CD4-positive, alpha-beta T cell treated with Interleukin-6 for 4 hours (primary cell): ENCODE results near the gene NTRK2.
"Not testable (repeated sequence)": the region's sequence is repeated elsewhere in the genome, so short reads cannot be mapped to it uniquely, and the experiment has no call there.

Source experiments
- DNase-seq: peaks from one replicate; pipeline ENCODE4 v3.0.0-alpha.2; 2020; ENCODE audit warnings: mixed read lengths

The NTRK2 gene

GRCh38 chr9:84858364-84858763 lies 188.8 kb downstream of the NTRK2 start:
- no peak for DNase-seq

- DNase-seq, result no peak
Observed at GRCh38 chr9:84860249-84861115, 191.0 kb downstream of the NTRK2 start.

DNA sequence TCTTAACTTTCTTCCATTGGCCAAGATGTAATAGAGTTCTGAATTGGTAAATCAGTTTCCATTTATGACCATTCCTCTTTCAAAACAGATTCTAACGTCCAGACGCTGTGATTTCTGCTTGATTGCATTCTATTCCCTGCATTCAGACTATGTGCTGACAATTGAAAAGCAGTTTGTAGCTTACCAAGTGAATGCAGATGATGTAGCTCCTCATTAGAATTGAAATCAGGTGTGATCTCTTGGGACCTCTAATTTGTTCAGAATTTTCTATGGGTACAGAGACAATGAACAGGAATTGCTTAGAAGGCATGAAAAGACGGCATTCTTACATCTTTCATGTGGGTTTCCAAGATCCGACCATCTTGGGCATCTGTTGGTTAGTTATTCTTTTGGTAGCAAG lies 191.9 kb downstream of the NTRK2 start:
- no peak for DNase-seq

- no peak for DNase-seq
Observed at GRCh38 chr9:84862308-84862707, 192.8 kb downstream of the NTRK2 start.

GRCh38 chr9:84862810-84863287 lies 193.3 kb downstream of the NTRK2 start:
- no peak for DNase-seq

- no peak for DNase-seq
Observed at GRCh38 chr9:84863372-84863771, 193.8 kb downstream of the NTRK2 start.

DNA sequence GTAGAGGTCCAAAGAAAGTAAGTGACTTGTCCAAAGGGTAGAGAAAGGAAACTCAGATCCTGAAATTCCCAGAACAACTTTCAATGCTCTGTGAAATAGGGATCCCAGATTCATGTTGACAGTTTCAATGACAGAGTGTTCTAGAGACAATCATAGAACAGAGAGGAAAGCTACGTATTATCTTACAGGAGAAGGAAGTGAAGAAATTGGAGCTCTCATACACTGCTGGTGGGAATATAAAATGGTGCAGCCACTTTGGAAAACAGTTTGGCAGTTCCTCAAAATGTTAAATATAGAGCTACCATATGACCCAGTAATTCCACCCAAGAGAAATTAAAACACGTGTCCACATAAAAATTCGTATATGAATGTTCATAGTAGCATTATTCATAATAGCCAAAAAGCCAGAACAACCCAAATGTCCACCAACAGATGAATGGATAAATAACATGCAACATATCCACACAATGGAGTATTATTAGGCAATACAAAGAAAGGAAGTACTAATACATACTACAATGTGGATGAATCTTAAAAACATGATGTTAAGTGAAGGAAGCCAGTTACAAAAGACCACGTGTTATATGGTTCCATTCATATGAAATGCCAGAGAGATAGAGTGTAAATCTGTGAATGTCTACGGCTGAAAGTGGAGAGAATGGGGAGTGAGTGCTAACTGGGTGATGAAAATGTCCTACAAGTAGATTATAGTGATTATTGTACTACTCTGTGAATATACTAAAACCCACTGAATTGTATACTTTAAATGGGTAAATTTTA lies 197.1 kb downstream of the NTRK2 start:
- no peak for DNase-seq

DNA sequence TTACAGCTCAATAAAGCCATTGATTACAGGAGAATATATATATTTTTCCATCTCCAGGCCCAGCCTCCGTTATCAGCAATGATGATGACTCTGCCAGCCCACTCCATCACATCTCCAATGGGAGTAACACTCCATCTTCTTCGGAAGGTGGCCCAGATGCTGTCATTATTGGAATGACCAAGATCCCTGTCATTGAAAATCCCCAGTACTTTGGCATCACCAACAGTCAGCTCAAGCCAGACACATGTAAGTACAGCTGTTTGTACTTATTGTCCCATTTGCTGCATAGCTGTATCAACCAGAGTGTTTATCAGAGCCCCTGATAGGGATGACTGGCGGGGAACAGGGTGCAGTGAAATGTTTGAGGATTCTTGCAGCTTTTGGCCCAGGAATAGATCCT lies 197.7 kb downstream of the NTRK2 start:
- no peak for DNase-seq

DNA sequence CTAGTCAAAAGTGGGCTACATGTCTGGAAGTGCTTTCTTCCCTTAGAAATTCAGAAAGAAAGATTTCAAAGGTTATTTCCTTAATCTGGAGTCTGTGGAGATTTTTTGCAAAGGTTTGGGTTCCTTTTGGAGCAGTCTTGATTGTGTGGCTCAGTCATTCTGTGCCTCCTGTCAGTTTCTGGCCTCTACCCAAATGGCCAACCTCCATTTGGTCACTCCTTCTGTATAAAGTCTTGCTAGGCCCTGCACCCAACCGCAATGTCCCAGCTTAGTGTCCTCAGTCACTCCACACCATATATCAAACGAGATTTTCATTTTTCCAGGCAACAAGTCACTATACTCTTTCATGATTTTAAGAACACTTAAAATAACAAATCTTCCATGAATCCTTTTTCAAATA lies 199.6 kb downstream of the NTRK2 start:
- no peak for DNase-seq

DNA sequence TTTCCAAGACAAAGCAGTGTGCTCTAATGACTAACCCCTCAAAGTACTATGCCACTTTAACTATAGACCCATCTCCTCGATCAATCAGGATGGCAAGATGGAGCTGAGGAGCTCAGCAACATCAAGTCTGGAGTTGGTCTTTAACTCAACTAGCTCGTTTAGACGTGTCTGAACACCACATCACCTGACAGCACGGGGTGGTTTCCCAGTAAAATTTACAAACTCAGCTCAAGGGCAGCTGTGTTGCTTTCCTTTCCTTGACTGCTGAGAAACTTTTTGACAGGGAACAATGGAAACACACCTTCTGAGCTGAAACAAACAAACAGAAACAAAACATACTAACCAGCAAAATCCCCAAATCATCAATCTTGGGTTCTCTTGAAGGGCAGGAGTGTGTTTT lies 202.5 kb downstream of the NTRK2 start:
- no peak for DNase-seq

GRCh38 chr9:84874022-84874421 lies 204.5 kb downstream of the NTRK2 start:
- no peak for DNase-seq

DNA sequence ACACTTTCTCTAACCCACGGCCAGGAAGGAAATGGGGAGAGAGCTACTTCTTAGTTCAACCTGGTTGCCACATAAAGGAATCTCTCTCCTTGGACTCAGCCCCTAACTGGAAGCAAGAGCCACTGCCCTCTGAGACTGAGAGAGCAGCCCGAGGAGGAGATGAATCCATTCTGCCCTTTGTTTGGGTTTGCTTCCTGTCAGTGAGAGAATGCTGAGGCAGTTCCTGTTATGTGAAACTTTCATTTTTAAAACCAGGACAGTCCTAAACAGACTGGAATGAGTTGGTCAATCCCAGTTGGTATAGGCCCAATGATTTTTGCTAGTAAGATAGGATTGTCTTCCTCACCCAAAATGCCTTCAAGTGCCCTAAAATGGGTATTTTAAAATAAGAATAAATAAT lies 205.1 kb downstream of the NTRK2 start:
- no peak for DNase-seq

GRCh38 chr9:84875193-84875592 lies 205.7 kb downstream of the NTRK2 start:
- DNase-seq, result no peak

DNA sequence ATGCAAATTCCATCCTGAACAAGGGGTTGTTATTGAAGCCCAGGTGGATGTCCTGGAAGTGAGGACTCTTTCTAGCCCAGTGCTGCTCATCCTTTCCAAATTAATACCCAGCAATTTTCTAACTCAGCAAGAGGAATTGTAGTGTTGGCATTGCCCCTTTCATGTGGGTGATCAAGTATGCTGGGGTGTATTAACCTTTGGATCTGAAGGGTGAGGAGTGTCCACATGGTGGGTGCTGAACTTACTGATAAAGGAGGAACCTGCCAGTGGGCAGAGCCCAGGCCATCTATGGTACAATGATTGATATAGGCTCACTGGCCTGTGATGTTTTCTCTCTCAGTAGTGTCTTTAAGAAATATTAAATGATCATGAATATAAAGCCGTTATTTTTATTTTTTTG lies 210.1 kb downstream of the NTRK2 start:
- DNase-seq, result no peak

DNA sequence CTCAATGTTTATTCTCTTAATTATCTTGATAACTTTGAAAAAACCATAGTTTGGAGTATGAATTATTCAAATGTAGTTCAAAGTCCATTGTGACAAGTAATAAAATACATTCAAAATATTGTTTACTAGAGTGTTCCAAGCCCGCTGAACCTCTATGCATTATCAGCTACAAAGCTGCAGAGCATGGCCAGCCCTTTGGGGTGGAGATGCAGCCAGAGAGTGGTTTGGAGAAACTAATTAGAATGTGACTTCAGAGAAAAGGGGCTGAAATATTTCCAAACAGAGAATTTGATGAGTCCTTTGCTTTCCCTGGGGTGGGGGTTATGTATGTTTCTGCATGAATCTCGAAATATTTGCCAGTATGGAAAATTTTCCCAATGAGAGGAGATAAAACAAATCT lies 211.3 kb downstream of the NTRK2 start:
- DNase-seq, result no peak

GRCh38 chr9:84886866-84887265 lies 217.3 kb downstream of the NTRK2 start:
- no peak for DNase-seq

GRCh38 chr9:84891924-84892323 lies 222.4 kb downstream of the NTRK2 start:
- DNase-seq, result no peak

DNA sequence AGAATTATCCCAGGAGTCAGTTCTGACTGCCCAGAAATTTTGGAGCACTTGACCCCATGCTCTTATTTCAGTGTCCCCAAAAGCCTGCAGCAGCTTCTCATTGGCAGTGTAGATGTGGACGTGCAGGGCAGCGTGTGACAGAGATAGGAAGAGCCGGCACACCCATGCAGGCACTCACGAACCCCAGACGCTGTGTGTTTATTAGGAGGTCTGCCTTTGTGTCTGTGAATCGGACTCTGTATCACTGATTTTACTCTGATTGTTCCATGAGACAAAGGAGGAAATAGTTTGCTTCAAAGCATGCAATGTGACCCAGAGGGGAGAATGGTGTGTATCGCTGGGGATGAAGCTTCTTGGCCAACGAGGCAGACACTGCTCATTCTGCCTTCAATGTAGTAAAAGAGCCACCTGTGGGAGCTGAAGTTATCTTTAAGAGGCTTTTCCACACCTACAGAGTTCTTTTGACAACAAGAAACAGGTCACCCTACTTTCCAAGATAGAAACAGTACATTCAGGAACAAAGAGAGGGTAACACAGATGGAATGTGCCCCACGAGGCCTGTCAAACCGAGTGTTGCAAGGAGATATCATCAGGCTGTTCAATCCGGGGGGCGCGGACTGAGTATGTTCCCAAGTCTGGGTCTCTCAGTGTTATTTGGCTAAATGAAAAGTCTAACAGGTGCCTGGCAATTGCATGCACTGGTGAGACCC lies 224.0 kb downstream of the NTRK2 start:
- DNase-seq, result no peak

DNA sequence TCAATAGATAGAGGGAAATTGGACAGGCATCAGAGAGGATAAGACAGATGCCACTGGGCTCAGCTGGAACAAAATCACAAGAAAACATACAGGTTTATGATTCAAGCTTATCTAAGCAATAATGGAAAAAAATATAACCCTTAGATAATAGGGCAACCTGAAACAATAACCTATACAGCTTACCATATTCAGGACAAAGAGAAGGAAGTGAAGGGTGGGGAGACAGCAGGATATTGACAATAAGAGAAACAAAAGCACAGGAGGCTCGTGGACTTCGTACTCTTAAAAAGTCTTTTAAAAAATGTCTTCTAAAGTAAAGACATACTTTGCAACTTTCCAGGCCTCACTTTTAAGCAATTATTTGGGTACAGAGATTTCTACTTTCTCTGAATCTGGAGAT lies 225.3 kb downstream of the NTRK2 start:
- no peak for DNase-seq

DNA sequence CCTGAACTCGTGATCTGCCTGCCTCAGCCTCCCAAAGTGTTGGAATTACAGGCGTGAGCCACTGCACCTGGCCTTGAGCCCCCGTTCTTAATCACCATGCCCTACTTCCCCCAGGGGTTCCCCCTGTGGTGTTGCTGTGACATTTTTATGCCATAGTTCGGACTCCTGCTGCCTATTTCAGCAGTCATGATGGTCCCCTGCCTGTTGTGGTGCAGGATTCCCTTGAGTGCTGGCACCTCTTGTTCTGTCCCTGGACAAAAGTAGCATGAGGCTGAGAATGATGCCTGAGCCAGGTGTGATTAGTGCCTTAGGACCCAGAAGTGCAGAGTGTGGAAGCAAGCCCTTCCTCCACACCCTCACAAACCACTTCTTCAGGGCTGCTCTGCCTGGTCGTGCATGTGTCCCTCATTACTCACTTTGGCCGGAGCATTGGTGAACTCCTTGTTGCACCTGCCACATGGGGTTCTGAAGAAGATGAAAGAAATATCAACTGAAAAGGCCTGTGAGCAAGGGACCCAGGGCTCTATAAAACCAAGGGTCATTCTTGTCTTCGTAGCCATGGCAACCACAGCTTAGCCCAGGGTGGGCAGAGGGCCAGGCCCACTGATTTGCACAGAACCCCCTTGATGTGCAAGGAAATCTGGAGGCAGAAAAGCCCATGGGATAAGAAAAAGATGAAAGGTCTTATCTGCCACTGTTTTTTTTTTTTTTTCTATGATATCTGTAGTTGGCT lies 228.0 kb downstream of the NTRK2 start:
- DNase-seq, result no peak

GRCh38 chr9:84898188-84898587 lies 228.7 kb downstream of the NTRK2 start:
- no peak for DNase-seq

DNA sequence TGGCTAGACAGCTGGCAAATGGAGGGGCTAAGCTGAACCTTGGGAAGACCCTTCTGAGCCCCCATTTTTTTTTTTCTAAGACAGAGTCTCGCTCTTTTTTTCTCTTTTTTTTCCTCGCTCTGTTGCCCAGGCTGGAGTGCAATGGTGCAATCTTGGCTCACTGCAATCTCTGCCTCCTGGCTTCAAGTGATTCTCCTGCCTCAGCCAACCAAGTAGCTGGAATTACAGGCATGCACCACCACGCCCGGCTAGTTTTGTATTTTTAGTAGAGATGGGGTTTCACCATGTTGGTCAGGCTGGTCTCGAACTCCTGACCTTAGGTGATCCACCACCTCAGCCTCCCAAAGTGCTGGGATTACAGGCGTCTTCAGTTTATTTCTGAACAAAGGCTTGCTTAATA lies 229.1 kb downstream of the NTRK2 start:
- not testable (repeated sequence) for DNase-seq

- no peak for DNase-seq
Observed at GRCh38 chr9:84899326-84899725, 229.8 kb downstream of the NTRK2 start.
